Stimulated activated CD4-positive, alpha-beta T cell treated with anti-CD3 and anti-CD28 coated beads, TNF-alpha, amount 100 ng/mL, for 24 hours (primary cell): ENCODE data around the gene CALHM2.

Experiments used
- DNase-seq, 3 experiments: peaks; one replicate each; pipeline ENCODE4 v3.0.0-alpha.2; 2020; ENCODE audit warnings: low read depth in 3 of 3

The CALHM2 gene

GRCh38 chr10:103450201-103450695 is 1.9 kb downstream of the CALHM2 start:
- no peak for DNase-seq

- DNase-seq, result no peak
These were observed 2.7 kb downstream of the CALHM2 start for GRCh38 chr10:103449208-103450144.

GRCh38 chr10:103448746-103449145 is 3.4 kb downstream of the CALHM2 start:
- DNase-seq, result no peak

- DNase-seq, result no peak
These were observed 5.0 kb downstream of the CALHM2 start for GRCh38 chr10:103447187-103447586.

- no peak for DNase-seq
These were observed 6.2 kb downstream of the CALHM2 start for GRCh38 chr10:103445767-103446567.

- DNase-seq, result no peak
These were observed 6.8 kb downstream of the CALHM2 start for GRCh38 chr10:103445366-103445765.

GRCh38 chr10:103444478-103444877 is 7.7 kb downstream of the CALHM2 start:
- DNase-seq, result no peak

- DNase-seq, result no peak
These were observed 8.5 kb downstream of the CALHM2 start for GRCh38 chr10:103443475-103444185.

- no peak for DNase-seq
These were observed 10.1 kb downstream of the CALHM2 start for GRCh38 chr10:103442031-103442461.

GRCh38 chr10:103441611-103442010 is 10.6 kb downstream of the CALHM2 start:
- no peak for DNase-seq

GRCh38 chr10:103441206-103441605 is 11.0 kb downstream of the CALHM2 start:
- DNase-seq, result no peak

GRCh38 chr10:103440416-103440815 is 11.8 kb downstream of the CALHM2 start:
- no peak for DNase-seq

GRCh38 chr10:103439776-103440175 is 12.4 kb downstream of the CALHM2 start:
- DNase-seq, result no peak

GRCh38 chr10:103433858-103434257 is 18.3 kb downstream of the CALHM2 start:
- no peak for DNase-seq

- no peak for DNase-seq
These were observed 20.3 kb downstream of the CALHM2 start for GRCh38 chr10:103431902-103432301.

- DNase-seq, result no peak
These were observed 22.5 kb downstream of the CALHM2 start for GRCh38 chr10:103429647-103430046.

GRCh38 chr10:103428989-103429643 is 23.1 kb downstream of the CALHM2 start:
- no peak for DNase-seq

- DNase-seq, result no peak
These were observed 24.3 kb downstream of the CALHM2 start for GRCh38 chr10:103427866-103428265.

- DNase-seq, result no peak
These were observed 28.4 kb downstream of the CALHM2 start for GRCh38 chr10:103423748-103424147.

- DNase-seq, result no peak
These were observed 33.1 kb downstream of the CALHM2 start for GRCh38 chr10:103419101-103419500.

GRCh38 chr10:103417601-103418000 is 34.6 kb downstream of the CALHM2 start:
- DNase-seq, result no peak
